ENCODE data around the gene MINDY3. TPM values are rescaled to one million over a fixed set of nuclear protein-coding genes. Genes with fewer than 3 reads are reported as not detected.

Gene MINDY3
- total and polyA plus RNA-seq, 10 donors = 16.1 to 35.0 (median 30.0) TPM

DNA sequence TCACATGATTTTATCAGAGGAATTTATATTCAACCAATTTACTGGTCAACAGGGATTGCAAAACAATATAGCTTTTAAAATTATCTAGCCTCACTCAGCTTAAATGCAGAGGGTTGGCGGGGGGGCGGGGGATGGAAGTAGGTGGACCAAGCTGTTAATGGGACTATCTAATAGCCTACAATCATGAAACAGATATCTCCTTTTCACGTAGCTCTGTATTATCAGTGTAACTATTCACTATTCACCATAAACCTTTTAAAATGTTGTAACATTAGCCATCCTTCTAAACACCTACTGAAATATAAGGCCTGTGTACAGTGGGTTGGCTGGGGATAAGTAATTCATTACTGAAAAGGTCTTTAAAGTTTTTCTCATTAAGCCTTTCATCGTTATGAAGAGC, 56.2 kb downstream of the MINDY3 start:
- Histone ChIP-seq H3K36me3 (peaks cover 0 to 92% (median 19%) of the 10 kb centered on the region in 6 donors), H3K27me3 (replicated peaks in 1 of 7) (no peaks in the 10 kb centered on the region), H3K4me3 (no peak overlapping the region), H3K9me3 (peaks cover 0 to 14% (median 9%) of the 10 kb centered on the region in 8 donors), H3K4me1 (no peaks in the 10 kb centered on the region), H3K27ac (no peak overlapping the region)
- intact Hi-C loops (cut with DNase I; ENCODE audit: low total_unique reads) = no loop called here
- TF ChIP-seq CTCF (IDR thresholded peaks at IDR 0.05 in 8 of 11, conservative IDR thresholded peaks at IDR 0.05 in 3 of 11) (no peak), POLR2A (IDR thresholded peaks at IDR 0.05) (no peak), POLR2AphosphoS5 (IDR thresholded peaks at IDR 0.05) (no peak)
- WGBS, 5 donors = 95 to 97% (median 96%) methylated on average over 4 of the region's 4 CpGs
- no peak for DNase-seq

- Histone ChIP-seq H3K4me1 (no peaks in the 10 kb centered on the region), H3K27ac (no peak overlapping the region), H3K36me3 (peaks cover 0 to 84% (median 16%) of the 10 kb centered on the region in 6 donors), H3K9me3 (peaks cover 0 to 14% (median 9%) of the 10 kb centered on the region in 8 donors), H3K27me3 (replicated peaks in 1 of 7) (no peaks in the 10 kb centered on the region), H3K4me3 (no peak overlapping the region)
- intact Hi-C loops (cut with DNase I; ENCODE audit: low total_unique reads) = no loop called here
- 84 to 96% (median 91%) methylated on average over 3 of the region's 3 CpGs for WGBS, 5 donors
- TF ChIP-seq POLR2AphosphoS5 (IDR thresholded peaks at IDR 0.05) = no peak
- no peak for TF ChIP-seq POLR2A (IDR thresholded peaks at IDR 0.05)
- no peak for TF ChIP-seq CTCF (IDR thresholded peaks at IDR 0.05 in 8 of 11, conservative IDR thresholded peaks at IDR 0.05 in 3 of 11)
- DNase-seq = no peak
Measured at GRCh38 chr10:15802375-15802949, 57.8 kb downstream of the MINDY3 start.

GRCh38 chr10:15801641-15802040, 58.7 kb downstream of the MINDY3 start:
- intact Hi-C loops (cut with DNase I; ENCODE audit: low total_unique reads) = no loop called here
- Histone ChIP-seq H3K9me3 (peaks cover 0 to 14% (median 9%) of the 10 kb centered on the region in 8 donors), H3K27ac (no peak overlapping the region), H3K27me3 (replicated peaks in 1 of 7) (no peaks in the 10 kb centered on the region), H3K4me1 (no peaks in the 10 kb centered on the region), H3K36me3 (peaks cover 0 to 77% (median 16%) of the 10 kb centered on the region in 6 donors), H3K4me3 (no peak overlapping the region)
- TF ChIP-seq POLR2AphosphoS5 (IDR thresholded peaks at IDR 0.05) (no peak), CTCF (IDR thresholded peaks at IDR 0.05 in 8 of 11, conservative IDR thresholded peaks at IDR 0.05 in 3 of 11) (no peak), POLR2A (IDR thresholded peaks at IDR 0.05) (no peak)
- no peak for DNase-seq
- WGBS, 5 donors = 98 to 100% (median 98%) methylated on average over 3 of the region's 3 CpGs

GRCh38 chr10:15801147-15801546, 59.2 kb downstream of the MINDY3 start:
- H3K4me3 ChIP-seq = no peak overlapping the region
- H3K27me3 ChIP-seq (replicated peaks in 1 of 7) = no peaks in the 10 kb centered on the region
- H3K4me1 ChIP-seq = no peaks in the 10 kb centered on the region
- peaks cover 0 to 14% (median 9%) of the 10 kb centered on the region in 8 donors for H3K9me3 ChIP-seq
- intact Hi-C loops (cut with DNase I; ENCODE audit: low total_unique reads) = no loop called here
- no peak overlapping the region for H3K27ac ChIP-seq
- H3K36me3 ChIP-seq = peaks cover 0 to 77% (median 14%) of the 10 kb centered on the region in 6 donors
- TF ChIP-seq POLR2AphosphoS5 (IDR thresholded peaks at IDR 0.05) (no peak), POLR2A (IDR thresholded peaks at IDR 0.05) (no peak), CTCF (IDR thresholded peaks at IDR 0.05 in 8 of 11, conservative IDR thresholded peaks at IDR 0.05 in 3 of 11) (no peak)
- 94 to 100% (median 95%) methylated on average over 1 of the region's 1 CpG for WGBS, 5 donors
- DNase-seq = no peak

Data from spleen (tissue), 11 donors.